ENCODE data around the gene MMP1.
"Not testable (repeated sequence)": the region's sequence is repeated elsewhere in the genome, so short reads cannot be mapped to it uniquely, and the experiment has no call there.

MMP1 gene

DNA sequence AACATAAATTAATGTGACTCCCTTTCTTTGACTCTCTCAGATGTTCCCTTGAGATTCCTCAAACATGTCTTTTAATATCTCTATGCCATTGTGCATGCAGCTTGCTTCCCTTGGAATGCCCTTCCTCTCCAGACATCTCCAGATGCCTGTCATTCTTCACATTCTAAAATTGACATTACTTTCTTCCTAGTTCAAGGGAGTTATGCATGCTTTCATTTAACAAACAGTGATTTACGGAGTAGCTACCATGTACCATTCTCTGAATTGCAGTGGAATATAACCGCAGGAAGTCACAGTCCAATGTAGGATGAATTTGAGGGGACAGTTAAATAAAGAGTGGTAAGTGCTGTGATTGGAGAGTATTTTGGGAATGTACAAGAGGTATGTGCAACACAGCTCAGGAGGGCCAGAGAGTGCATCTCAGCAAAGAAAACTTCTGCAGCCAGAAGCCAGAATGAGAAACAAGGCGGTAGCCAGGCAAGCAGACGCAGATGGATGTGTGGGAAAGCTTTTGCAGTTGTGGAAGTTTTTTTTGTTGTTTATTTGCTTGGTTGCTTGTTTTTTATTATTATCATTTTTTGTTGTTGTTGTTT lies 36.2 kb downstream of the MMP1 start:
- no peak for DNase-seq (ENCODE audit: low read depth in 2 of 2)

DNA sequence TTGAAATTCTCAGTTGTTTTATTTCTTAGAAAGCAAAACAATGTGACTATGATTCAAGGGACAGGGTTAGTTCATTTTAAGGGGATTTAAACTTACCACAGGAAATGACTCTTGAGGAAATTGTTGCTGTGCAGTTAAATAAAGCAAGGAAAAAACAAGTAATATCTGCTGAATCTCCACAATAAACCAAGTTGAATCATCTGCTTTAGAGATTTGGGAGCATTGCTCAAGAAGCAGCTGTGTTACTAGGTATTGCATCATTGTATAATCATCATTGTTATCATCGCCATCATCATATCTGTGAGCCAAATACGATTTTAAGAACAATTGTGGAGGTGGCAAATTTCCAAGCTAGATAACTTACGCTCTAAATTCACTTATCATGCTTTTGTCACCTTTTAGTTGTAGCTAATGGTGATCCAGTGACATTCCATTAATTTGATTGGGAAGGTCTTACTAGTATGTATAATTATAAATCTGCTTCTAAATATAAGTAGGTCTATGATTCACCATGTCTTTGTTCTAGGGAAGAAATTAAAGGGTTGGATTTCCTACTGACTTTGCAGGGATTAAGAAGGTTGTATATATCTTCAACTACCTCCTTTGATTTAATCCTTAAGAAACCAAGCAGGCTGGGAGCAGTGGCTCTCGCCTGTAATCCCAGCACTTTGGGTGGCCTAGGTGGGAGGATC lies 37.5 kb downstream of the MMP1 start:
- DNase-seq (ENCODE audit: low read depth in 2 of 2), result no peak

DNA sequence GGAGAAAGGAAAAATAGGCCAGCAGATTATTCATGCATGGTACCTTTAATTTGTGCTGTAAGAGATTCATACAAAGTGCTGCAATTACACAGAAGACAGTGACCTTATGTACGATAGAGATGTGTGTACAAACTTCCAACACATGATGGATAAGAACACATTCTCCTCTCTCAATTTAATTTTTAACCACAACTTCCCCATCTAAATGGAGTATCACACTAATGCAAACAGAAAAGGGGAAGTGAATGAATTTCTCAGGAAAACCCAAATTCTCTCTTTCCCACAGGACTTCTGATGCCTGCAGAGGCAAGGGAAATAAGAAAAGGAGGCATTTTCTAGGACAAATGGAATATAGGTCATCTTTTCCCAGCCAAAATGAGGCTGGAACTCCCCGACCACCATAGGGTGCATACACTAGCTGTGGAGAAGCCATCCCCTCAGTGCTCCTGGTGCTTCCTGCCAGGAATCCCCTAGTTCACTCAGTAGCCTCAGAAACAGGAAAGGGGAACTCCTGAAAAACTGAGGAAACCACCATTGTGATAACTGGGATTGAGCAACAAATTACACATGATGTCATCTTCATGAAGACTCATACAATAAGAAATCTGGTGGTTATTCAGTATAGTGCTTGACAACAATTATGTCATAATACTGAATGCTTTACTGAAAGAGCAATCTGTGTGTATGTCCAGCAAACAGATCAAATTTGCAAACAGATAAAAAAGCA lies 40.0 kb downstream of the MMP1 start:
- DNase-seq (ENCODE audit: low read depth in 2 of 2), result no peak

DNA sequence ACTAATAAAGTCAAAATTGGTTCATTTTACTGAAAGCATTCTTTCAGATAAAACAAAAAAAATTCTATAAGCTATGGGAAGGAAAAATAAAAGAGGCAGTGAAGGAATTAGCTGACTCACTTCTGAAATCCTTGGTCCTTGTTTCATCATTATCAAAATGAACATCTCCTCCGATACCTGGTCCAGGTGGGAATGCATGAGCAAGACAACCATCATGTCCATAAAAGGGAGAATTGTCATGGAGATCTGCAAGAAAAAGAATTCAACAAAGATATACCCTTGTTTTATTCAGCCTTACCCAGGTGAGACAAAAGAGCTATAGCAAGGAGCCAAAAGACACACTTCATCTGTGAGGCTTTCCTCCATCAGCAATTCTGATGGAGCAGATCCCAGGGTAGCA lies 44.7 kb downstream of the MMP1 start:
- DNase-seq (ENCODE audit: low read depth in 2 of 2), result no peak

DNA sequence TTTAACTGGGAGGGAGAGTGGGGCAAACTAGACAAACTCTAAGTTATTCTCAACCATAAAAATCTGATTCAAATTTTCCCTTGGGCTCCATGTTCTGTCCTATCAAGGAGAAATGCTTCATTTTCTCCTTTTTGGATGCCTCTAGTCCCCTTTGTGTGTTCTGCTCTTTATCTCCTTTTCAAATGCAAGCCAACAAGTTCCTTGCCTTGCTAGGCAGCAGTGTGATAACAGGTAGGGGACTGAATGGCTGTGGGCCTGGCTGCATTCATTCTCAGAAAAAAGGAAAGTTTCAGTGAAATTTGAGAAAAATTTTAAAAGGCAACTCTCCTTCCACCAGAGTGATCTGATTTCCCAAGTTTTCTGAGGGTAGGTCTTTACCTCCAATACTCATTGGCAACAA lies 46.3 kb downstream of the MMP1 start:
- DNase-seq (ENCODE audit: low read depth in 2 of 2), result no peak

DNA sequence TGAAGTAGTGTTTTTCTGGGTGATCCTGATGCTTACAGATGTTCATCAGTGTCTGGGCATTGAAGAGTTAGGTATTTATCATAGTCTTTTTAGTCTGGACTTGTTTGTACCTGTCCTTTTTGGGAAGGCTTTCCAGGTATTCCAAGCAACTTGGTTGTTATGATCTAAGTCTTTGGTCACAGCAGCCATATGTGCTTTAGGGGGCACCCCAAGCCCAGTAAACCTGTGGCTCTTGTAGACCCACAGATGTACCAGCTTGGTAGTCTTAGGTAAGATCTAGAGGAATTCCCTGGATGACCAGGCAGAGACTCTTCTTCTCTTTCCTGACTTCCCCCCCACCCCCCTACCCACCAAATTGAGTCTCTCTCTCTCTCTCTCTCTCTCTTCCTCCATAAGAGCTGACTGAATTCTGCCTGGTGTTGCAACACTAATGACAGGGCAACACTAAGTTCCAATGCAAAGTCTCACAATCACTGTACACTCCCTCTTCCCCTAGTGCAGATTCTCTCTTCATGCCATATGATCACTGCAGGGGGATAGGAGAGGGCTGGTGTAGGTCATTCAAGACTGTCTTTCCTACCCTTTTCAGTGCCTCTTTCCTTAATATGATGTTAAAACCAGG lies 48.7 kb downstream of the MMP1 start:
- DNase-seq (ENCODE audit: low read depth in 2 of 2), result no peak

DNA sequence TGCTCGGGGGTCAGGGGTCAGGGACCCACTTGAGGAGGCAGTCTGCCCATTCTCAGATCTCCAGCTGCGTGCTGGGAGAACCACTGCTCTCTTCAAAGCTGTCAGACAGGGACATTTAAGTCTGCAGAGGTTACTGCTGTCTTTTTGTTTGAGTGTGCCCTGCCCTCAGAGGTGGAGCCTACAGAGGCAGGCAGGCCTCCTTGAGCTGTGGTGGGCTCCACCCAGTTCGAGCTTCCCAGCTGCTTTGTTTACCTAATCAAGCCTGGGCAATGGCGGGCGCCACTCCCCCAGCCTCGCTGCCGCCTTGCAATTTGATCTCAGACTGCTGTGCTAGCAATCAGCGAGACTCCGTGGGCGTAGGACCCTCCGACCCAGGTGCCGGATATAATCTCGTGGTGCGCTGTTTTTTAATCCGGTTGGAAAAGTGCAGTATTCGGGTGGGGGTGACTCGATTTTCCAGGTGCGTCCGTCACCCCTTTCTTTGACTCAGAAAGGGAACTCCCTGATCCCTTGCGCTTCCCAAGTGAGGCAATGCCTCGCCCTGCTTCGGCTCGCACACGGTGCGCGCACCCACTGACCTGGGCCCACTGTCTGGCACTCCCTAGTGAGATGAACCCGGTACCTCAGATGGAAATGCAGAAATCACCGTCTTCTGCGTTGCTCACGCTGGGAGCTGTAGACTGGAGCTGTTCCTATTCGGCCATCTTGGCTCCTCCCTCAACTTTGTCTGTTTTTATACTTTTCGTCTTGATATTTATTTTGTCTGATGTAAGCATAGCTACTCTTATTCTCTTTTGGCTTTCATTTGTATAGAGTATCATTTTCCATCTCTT lies 51.0 kb downstream of the MMP1 start:
- DNase-seq (ENCODE audit: low read depth in 2 of 2), result not testable (repeated sequence)
